Thyroid gland (tissue), 4 donors: ENCODE data around the gene TSTD1. TPM values are rescaled to one million over a fixed set of nuclear protein-coding genes. Genes with fewer than 3 reads are reported as not detected.

Experiments
- DNase-seq, 2 donors: peaks; one replicate each; pipeline ENCODE4 v3.0.0-alpha.2; 2019
- H3K27ac ChIP-seq, 3 donors: fragments of 200-600 bp; sonication (generic); 1 replicate in 2 of 3; 2 replicates in 1 of 3; pipeline ENCODE4 v1.5.1; 2016 to 2019; ENCODE audit warnings: mild to moderate bottlenecking in 1 of 3, moderate library complexity in 1 of 3
- H3K27me3 ChIP-seq: fragments of 200-600 bp; sonication (generic); one replicate; pipeline ENCODE4 v1.5.1; 2019
- H3K36me3 ChIP-seq, 2 donors: fragments of 200-600 bp; sonication (generic); one replicate each; pipeline ENCODE4 v1.5.1; 2016 to 2019
- H3K4me1 ChIP-seq, 2 donors: fragments of 200-600 bp; sonication (generic); one replicate each; pipeline ENCODE4 v1.5.1; 2017 to 2019
- H3K4me3 ChIP-seq, 3 donors: fragments of 200-600 bp; sonication (generic); replicated peaks in 1 of 3; 1 replicate in 2 of 3; 2 replicates in 1 of 3; pipeline ENCODE4 v1.5.1; 2016; ENCODE audit warnings: mild to moderate bottlenecking in 1 of 3
- H3K9me3 ChIP-seq: fragments of 200-600 bp; sonication (generic); one replicate; pipeline ENCODE4 v1.5.1; 2017
- POLR2A ChIP-seq, 2 donors: fragments of 450-650 bp; IDR thresholded peaks; one replicate each; pipeline ENCODE4 v1.6.1; 2017; ENCODE audit warnings: antibody characterized with exemption in 2 of 2, mild to moderate bottlenecking in 2 of 2, moderate library complexity in 1 of 2
- WGBS, 2 donors: methylation state at CpG; one replicate each; pipeline ENCODE4 v1.1.5; 2017; 5-methylcytosine and 5-hydroxymethylcytosine counted together
- intact Hi-C: fragments of 100-400 bp; cut with DNase I; formaldehyde crosslinking; loops from one replicate; pipeline ENCODE4 v1.15.1; 2023
- total RNA-seq, 4 donors: library from RNA; depleted of rRNA; stranded (reverse); fragments of >200 nt; gene quantifications; one replicate each; pipeline ENCODE4 v1.2.3, GENCODE V29; 2016
- TF ChIP-seq, protein P1 (sequence below), 6 experiments: fragments of 200-600 bp in 3 of 6; fragments of 450-650 bp in 3 of 6; sonication (generic) in 3 of 6; IDR thresholded peaks; one replicate each; pipeline ENCODE4 v1.5.1; 2016 to 2019; ENCODE audit warnings: antibody characterized with exemption in 6 of 6, mild to moderate bottlenecking in 2 of 6, inconsistent platforms in 1 of 6, moderate library complexity in 1 of 6

Gene TSTD1
- total RNA-seq, 4 donors from 2014 or later = 256 to 466 (median 320) TPM

DNA sequence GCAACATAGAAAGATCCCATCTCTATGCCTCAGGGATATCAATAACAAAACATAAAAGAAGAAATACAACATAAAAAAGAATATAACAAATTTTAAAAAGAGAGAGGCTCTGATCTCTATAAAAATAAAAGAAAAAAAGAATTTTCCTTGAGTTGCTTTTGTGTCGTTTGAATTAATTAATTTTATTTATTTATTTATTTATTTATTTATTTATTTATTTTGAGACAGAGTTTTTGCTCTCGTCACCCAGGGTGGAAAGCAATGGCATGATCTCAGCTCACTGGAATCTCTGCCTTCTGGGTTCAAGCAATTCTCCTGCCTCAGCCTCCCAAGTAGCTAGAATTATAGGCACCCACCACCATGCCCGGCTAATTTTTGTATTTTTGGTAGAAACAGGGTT is 26.3 kb downstream of the TSTD1 start:
- H3K9me3 ChIP-seq = no peaks in the 10 kb centered on the region
- no peak for DNase-seq
- peaks cover 64 to 71% of the 10 kb centered on the region in 2 donors for H3K4me1 ChIP-seq
- no peaks in the 10 kb centered on the region for H3K27me3 ChIP-seq
- no peaks in the 10 kb centered on the region for H3K36me3 ChIP-seq
- intact Hi-C loops = no loop called here
- TF ChIP-seq, protein P1, sequence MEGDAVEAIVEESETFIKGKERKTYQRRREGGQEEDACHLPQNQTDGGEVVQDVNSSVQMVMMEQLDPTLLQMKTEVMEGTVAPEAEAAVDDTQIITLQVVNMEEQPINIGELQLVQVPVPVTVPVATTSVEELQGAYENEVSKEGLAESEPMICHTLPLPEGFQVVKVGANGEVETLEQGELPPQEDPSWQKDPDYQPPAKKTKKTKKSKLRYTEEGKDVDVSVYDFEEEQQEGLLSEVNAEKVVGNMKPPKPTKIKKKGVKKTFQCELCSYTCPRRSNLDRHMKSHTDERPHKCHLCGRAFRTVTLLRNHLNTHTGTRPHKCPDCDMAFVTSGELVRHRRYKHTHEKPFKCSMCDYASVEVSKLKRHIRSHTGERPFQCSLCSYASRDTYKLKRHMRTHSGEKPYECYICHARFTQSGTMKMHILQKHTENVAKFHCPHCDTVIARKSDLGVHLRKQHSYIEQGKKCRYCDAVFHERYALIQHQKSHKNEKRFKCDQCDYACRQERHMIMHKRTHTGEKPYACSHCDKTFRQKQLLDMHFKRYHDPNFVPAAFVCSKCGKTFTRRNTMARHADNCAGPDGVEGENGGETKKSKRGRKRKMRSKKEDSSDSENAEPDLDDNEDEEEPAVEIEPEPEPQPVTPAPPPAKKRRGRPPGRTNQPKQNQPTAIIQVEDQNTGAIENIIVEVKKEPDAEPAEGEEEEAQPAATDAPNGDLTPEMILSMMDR (IDR thresholded peaks at IDR 0.05) = no peak
- TF ChIP-seq POLR2A (IDR thresholded peaks at IDR 0.05) = no peak
- peak overlapping the region in 1 of 3 donors; percentile 94 for H3K27ac ChIP-seq
- no peak overlapping the region for H3K4me3 ChIP-seq
- WGBS, 2 donors = 95 to 97% methylated on average over 3 of the region's 3 CpGs

DNA sequence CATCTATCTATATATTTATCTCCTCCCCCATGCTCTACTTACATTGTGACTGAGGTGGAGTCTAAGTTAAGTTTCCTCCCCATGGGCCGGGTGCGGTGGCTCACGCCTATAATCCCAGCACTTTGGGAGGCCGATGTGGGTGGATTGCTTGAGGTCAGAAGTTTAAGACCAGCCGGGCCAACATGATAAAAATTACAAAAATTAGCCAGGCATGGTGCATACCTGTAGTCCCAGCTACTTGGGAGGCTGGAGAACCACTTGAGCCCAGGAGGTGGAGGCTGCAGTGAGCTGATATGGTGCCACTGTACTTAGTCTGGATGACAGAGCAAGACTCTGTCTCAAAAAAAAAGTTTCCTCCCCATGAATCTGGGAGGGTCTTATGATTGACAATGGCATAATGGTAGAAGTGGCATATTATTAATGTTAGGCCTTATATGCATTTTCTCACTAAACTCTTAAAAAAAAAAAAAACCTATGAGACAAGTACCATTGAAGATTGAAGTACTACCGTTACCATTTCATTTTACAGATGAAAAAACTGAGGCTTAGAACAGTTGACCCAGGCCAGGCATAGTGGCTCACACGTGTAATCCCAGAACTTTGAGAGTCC is 29.1 kb downstream of the TSTD1 start:
- Histone ChIP-seq H3K27me3 (no peaks in the 10 kb centered on the region), H3K4me1 (peaks cover 57 to 63% of the 10 kb centered on the region in 2 donors), H3K36me3 (no peaks in the 10 kb centered on the region), H3K27ac (peak overlapping the region in 1 of 3 donors; percentile 43), H3K4me3 (no peak overlapping the region), H3K9me3 (no peaks in the 10 kb centered on the region)
- TF ChIP-seq POLR2A (IDR thresholded peaks at IDR 0.05) = no peak
- TF ChIP-seq, protein P1 (IDR thresholded peaks at IDR 0.05) = no peak
- peak in 1 of 2 donors; percentile 35 for DNase-seq
- intact Hi-C loops = no loop called here
- 46 to 66% methylated on average over 7 of the region's 7 CpGs for WGBS, 2 donors

DNA sequence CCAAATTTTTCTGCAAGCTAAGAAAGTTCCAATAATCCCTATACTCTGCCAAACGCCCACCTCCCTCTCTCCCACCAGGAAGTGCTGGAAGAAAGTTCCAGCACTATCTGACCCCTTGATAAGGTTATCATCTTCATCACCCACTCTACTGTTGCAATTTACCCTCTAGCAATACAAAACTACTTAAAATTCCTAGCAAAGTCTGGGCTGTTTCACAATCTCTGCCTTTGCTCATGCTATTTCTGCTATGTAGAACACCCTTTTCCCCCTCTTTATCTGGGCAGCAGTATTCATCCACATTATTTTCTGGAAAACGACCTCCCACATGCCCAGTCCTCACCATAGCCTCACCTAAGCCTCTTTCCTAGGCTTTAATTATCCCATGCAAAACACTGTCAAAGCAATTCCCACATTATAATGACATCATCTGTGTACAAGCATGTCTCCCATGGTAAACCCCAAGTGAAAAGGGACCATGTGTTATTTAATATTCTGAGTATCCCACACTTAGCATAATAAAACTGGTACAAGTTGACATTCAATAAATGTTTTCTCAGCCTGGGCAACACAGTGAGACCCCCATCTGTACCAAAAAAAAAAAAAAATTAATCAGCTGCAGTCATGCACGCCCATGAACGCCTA is 29.8 kb downstream of the TSTD1 start:
- 47 to 54% methylated on average over 4 of the region's 4 CpGs for WGBS, 2 donors
- Histone ChIP-seq H3K27ac (peak overlapping the region in 1 of 3 donors; percentile 43), H3K27me3 (no peaks in the 10 kb centered on the region), H3K4me1 (peaks cover 53 to 63% of the 10 kb centered on the region in 2 donors), H3K4me3 (no peak overlapping the region), H3K36me3 (no peaks in the 10 kb centered on the region), H3K9me3 (no peaks in the 10 kb centered on the region)
- TF ChIP-seq, protein P1 (IDR thresholded peaks at IDR 0.05) = no peak
- no peak for TF ChIP-seq POLR2A (IDR thresholded peaks at IDR 0.05)
- no peak for DNase-seq
- intact Hi-C loops = no loop called here

DNA sequence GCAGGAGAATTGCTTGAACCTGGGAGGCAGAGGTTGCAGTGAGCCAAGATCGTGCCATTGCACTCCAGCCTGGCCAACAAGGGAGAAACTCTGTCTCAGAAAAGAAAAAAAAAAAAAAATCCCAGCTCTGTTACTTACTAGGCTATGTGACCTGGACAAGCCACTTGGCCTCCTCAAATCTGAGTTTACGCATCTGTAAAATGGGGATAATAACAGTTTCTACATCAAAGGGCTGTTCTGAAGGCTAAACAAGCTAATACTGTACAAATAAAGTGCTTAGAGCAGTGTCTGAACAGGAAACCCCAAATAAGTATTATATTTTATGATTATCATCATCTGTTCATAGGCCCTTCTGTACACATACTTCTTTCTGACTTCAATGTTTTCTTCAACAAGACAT is 31.4 kb downstream of the TSTD1 start:
- Histone ChIP-seq H3K4me3 (no peak overlapping the region), H3K27me3 (no peaks in the 10 kb centered on the region), H3K9me3 (no peaks in the 10 kb centered on the region), H3K27ac (no peak overlapping the region), H3K4me1 (peaks cover 41 to 53% of the 10 kb centered on the region in 2 donors), H3K36me3 (no peaks in the 10 kb centered on the region)
- DNase-seq = no peak
- TF ChIP-seq POLR2A (IDR thresholded peaks at IDR 0.05) = no peak
- TF ChIP-seq, protein P1 (IDR thresholded peaks at IDR 0.05) = no peak
- intact Hi-C loops = no loop called here
- 97 to 100% methylated on average over 2 of the region's 2 CpGs for WGBS, 2 donors

DNA sequence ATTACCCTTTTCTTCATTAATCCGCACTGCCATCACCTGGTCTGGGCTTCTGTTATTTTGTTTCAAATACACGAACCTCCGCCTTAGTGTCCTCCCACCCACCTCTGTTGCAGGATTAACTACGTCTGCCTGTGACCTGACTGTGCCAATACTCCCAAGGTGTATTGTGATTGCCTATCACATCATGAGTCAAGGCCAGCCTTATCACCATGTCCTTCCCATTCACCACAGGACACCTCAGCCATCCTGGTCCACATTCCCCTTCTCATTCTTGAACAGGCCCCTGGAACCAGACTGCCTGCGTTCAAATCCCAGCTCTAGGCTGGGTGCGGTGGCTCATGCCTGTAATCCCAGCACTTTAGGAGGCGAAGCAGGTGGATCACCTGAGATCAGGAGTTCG is 32.2 kb downstream of the TSTD1 start:
- Histone ChIP-seq H3K4me3 (no peak overlapping the region), H3K27me3 (no peaks in the 10 kb centered on the region), H3K27ac (no peak overlapping the region), H3K4me1 (peaks cover 42 to 52% of the 10 kb centered on the region in 2 donors), H3K9me3 (no peaks in the 10 kb centered on the region), H3K36me3 (no peaks in the 10 kb centered on the region)
- no peak for DNase-seq
- TF ChIP-seq, protein P1 (IDR thresholded peaks at IDR 0.05) = no peak
- TF ChIP-seq POLR2A (IDR thresholded peaks at IDR 0.05) = no peak
- intact Hi-C loops = no loop called here
- 93 to 96% methylated on average over 8 of the region's 8 CpGs for WGBS, 2 donors
